ENCODE results near the gene EXOSC6. TPM values are rescaled to one million over a fixed set of nuclear protein-coding genes. Genes with fewer than 3 reads are reported as not detected.

The EXOSC6 gene
- 30.9 and 33.3 TPM in 2 replicates for total RNA-seq

DNA sequence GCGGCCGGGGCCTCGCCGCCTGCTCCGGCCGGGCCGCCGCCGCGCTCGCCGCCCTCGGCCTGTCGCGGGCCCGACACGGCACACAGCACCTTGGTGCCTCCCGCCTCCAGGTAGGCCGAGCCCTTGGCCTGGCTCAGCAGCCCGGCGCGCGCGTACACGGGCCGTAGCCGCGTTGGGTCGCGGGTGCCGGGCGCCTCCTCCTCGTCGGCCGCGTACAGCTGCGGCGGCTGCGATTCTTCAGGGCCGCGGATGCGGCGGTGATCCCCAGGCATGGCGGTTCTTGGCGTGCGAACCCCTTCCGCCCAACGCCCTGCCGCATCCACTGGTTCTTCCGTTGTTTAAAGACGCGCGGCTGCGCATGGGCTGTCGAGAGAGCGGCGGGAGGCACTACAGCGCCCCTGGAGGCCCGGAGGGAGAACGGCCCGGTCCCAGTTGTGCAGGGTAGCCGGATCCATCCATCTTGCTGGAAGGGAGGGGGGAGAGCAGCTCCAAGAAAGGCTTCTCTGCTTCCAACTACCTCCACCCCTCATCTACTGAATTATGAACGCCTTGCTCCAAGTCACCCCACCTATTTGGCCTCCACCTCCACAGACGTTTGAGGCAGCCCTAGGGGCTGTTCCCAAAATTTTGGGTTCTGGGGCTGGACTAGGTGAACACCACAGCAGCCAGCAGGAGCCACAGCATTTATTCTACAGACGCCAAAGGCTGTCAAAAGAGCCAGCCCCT lies at the start of gene EXOSC6:
EXOSC6 (minus strand) TSS at position 312 of the 726 bp plus-strand sequence; CDS start at position 272, 40 bp downstream.

DNA sequence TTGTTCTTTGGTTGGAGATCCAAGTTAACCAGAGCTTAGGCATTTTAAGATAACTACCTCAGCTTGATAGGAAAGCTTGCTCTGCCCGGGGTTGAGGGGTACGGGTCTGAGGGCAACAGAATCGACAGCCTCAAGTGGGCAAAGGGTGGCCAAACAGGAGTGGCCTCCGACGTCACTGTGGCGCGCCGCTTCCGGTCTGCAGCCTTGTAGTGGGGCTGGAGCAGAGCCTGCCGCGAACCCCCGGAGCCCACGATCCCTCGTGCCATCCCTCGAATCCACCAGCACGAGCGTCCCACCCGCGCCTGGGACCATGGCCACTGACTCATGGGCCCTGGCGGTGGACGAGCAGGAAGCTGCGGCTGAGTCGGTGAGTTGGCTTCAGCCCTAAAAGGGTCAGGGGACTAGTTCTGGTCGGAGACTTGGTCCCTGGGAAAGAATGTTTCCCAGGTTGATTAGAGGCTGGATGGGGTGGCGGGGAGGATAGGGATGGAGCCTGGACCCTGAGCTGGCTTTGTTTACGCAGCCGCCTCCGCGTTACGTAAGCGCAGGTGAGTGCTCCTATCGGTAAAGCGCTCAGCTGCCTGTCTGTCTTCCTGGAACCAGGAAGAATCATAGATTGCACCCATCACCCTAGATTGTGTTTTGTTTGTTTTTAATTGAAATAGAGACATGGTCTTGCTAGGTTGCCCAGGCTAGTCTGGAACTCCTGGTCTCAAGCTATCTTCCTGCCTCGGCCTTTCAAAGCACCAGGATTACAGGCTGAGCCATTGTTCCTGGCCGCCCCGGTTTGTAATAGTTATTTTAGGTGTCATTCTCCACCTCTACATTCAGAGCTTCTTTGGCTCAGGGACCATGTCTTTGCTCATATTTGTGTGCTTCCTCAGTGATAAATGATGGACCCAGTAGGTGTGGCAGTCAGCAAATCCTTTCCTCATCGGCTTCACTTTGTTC lies 47.5 kb upstream of the EXOSC6 start, which contains the start of gene DDX19B:
DDX19B (plus strand) TSS at position 199 of the 951 bp plus-strand sequence; CDS start at position 311, 112 bp downstream.

DNA sequence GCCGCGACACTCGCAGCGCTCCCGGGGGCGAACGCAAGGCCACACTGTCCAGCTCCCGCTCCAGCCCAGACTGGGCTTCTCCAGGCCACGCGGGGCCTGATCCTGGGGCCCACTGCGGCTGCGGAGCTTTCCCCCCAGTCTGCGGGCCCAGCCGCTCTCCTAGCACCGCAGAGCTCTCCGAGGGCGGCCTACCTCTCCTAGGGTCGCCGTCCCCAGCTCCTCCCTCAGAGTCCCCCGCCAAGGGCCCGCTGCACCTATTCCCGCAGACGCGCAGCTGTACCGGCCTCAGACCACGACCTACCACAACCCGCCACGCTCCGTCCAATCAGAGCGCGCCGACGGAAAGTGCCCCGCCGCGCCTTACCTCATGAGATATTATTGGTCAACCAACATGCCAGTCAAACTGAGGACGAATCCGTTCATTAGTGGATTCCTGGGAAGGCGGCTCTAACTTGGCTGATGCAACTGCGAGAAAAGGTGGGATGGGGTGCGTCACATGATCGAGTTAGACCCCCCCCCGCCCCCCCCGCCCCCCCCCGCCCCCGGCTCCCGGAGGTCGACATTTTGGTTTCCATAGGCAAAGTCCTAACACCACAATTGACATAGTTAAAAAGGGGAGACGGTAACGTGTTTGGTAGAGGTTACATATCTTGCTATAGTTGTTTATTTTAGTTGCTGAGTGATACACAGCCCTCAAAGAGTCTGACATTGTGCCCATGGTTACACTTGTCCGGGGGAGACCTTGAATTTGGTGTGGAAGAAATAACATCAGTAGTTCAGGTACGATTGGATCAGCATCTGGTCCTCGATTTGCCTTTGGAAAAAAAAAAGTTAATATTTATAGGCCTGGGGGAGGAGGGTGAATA lies 37.7 kb upstream of the EXOSC6 start, which contains the start of gene AARS1:
AARS1 (minus strand) TSS at position 278 of the 866 bp plus-strand sequence. CDS start 6,743 bp downstream, outside the sequence.

Other genes starting within 250 kb of the EXOSC6 start
- 13.6 and 22.2 TPM in 2 replicates for gene PDPR, start 137.6 kb downstream of the EXOSC6 start, total RNA-seq
- under 0.01 and 0.15 TPM in 2 replicates for gene CLEC18C, start 78.2 kb downstream of the EXOSC6 start, total RNA-seq
- gene AARS1, start 37.6 kb upstream of the EXOSC6 start, total RNA-seq: 126 and 166 TPM in 2 replicates
- gene DDX19B, start 47.2 kb upstream of the EXOSC6 start, total RNA-seq: 17.2 and 31.5 TPM in 2 replicates
- gene DDX19A, start 95.0 kb upstream of the EXOSC6 start, total RNA-seq: 32.2 and 39.7 TPM in 2 replicates
- 27.9 and 31.3 TPM in 2 replicates for gene ST3GAL2, start 187.2 kb upstream of the EXOSC6 start, total RNA-seq
- 7.1 and 14.3 TPM in 2 replicates for gene FCSK, start 202.7 kb upstream of the EXOSC6 start, total RNA-seq